HG03520 (cell line): ENCODE results near the gene THSD4.
"Not testable (repeated sequence)": the region's sequence is repeated elsewhere in the genome, so short reads cannot be mapped to it uniquely, and the experiment has no call there.

Source experiments
- ATAC-seq: cut with Tn5 transposase; IDR thresholded peaks from one replicate; pipeline ENCODE4 v1.9.1; 2021; ENCODE audit warnings: mild to moderate bottlenecking, moderate library complexity; ENCODE audit not compliant: unreplicated experiment

Gene THSD4

GRCh38 chr15:71725207-71725955 is 610.1 kb downstream of the THSD4 start:
- not testable (repeated sequence) for ATAC-seq

- no peak for ATAC-seq
These were observed 613.6 kb downstream of the THSD4 start for GRCh38 chr15:71728881-71729280.

GRCh38 chr15:71729319-71729718 is 614.0 kb downstream of the THSD4 start:
- no peak for ATAC-seq

GRCh38 chr15:71730277-71731144 is 615.2 kb downstream of the THSD4 start:
- ATAC-seq = no peak

GRCh38 chr15:71732636-71733035 is 617.4 kb downstream of the THSD4 start:
- no peak for ATAC-seq

GRCh38 chr15:71733122-71733521 is 617.9 kb downstream of the THSD4 start:
- no peak for ATAC-seq

- no peak for ATAC-seq
These were observed 619.6 kb downstream of the THSD4 start for GRCh38 chr15:71734709-71735384.

GRCh38 chr15:71735385-71735757 is 620.1 kb downstream of the THSD4 start:
- no peak for ATAC-seq

- no peak for ATAC-seq
These were observed 621.1 kb downstream of the THSD4 start for GRCh38 chr15:71736286-71736947.

- ATAC-seq = no peak
These were observed 622.5 kb downstream of the THSD4 start for GRCh38 chr15:71737761-71738160.

GRCh38 chr15:71739355-71739754 is 624.1 kb downstream of the THSD4 start:
- ATAC-seq = no peak

- ATAC-seq = no peak
These were observed 627.7 kb downstream of the THSD4 start for GRCh38 chr15:71742964-71743363.

- ATAC-seq = no peak
These were observed 628.7 kb downstream of the THSD4 start for GRCh38 chr15:71743861-71744382.

GRCh38 chr15:71746719-71747118 is 631.4 kb downstream of the THSD4 start:
- ATAC-seq = no peak

GRCh38 chr15:71747128-71748083 is 632.1 kb downstream of the THSD4 start:
- no peak for ATAC-seq

- ATAC-seq = no peak
These were observed 633.0 kb downstream of the THSD4 start for GRCh38 chr15:71748293-71748718.

GRCh38 chr15:71749500-71749899 is 634.2 kb downstream of the THSD4 start:
- ATAC-seq = no peak

GRCh38 chr15:71752128-71752527 is 636.9 kb downstream of the THSD4 start:
- no peak for ATAC-seq

GRCh38 chr15:71752604-71753289 is 637.5 kb downstream of the THSD4 start:
- ATAC-seq = no peak
